ENCODE results near the gene PIGR. TPM values are rescaled to one million over a fixed set of nuclear protein-coding genes. Genes with fewer than 3 reads are reported as not detected.
A peak's percentile ranks its signal among the peaks of the same experiment; 100 is the strongest.

Gene PIGR
- total and polyA plus RNA-seq, 10 of the 15 experiments (the other 5 are each of a cell fraction or from before 2014, with no cell fraction given): 0.96 to 7.6 (median 1.8) TPM

GRCh38 chr1:206963119-206963712 is 16.9 kb upstream of the PIGR start:
- DNase-seq (ENCODE audit: low read depth, low spot score) (no peak), FAIRE-seq (no peak), ATAC-seq (no peak)
- BruUV-seq (replicated peaks): no TSS peak
- no peaks in the 10 kb centered on the region for H4K20me1 ChIP-seq (ENCODE audit: control insufficient read depth, insufficient read depth)
- RAD21 ChIA-PET (ENCODE audit: unreplicated experiment): interaction anchor here (0.8 to 1.0 kb wide), 3 partner anchors 11 to 38 kb away, joined by 3 to 4 read pairs (median 3); no protein-coding TSS in a partner anchor
- no peak overlapping the region for H3K9ac ChIP-seq (ENCODE audit: control insufficient read depth, insufficient read depth, low read length)
- intact Hi-C loops (cut with micrococcal nuclease; ENCODE audit: unreplicated experiment): no loop called here
- no peak overlapping the region for H3K4me2 ChIP-seq (ENCODE audit: control insufficient read depth, insufficient read depth)
- in situ Hi-C loops (cut with MboI): no loop called here
- H3K9me3 ChIP-seq (replicated peaks; ENCODE audit: control insufficient read depth, insufficient read depth, low read length): no peaks in the 10 kb centered on the region
- POLR2A ChIA-PET: interaction anchor here (1.1 kb wide), 1 partner anchor 15 kb away, joined by 3 read pairs; no protein-coding TSS in a partner anchor
- H3K79me2 ChIP-seq (ENCODE audit: control insufficient read depth, insufficient read depth, low read length): no peaks in the 10 kb centered on the region
- no peaks in the 10 kb centered on the region for H3K27me3 ChIP-seq (replicated peaks in 1 of 2; ENCODE audit: control insufficient read depth in 2 of 2, insufficient read depth in 2 of 2, low read length in 1 of 2)
- no peaks in the 10 kb centered on the region for H3K36me3 ChIP-seq (ENCODE audit: control insufficient read depth in 2 of 2, insufficient read depth in 2 of 2, low read length in 1 of 2)
- no peak overlapping the region for H2AFZ ChIP-seq (ENCODE audit: control insufficient read depth, low read depth, low read length)
- SMC1A ChIA-PET (ENCODE audit: uncharacterized antibody, unreplicated experiment): interaction anchor here (0.9 to 1.9 kb wide), 4 partner anchors 16 to 51 kb away, joined by 3 to 5 read pairs (median 4); no protein-coding TSS in a partner anchor
- H3K4me3 ChIP-seq: no peak overlapping the region
- CTCF ChIA-PET: interaction anchor here (0.8 to 1.5 kb wide), 4 partner anchors 9 to 51 kb away, joined by 3 to 4 read pairs (median 4); no protein-coding TSS in a partner anchor
- TF ChIP-seq ZNF24 (IDR thresholded peaks at IDR 0.05) (no peak), CREB1 (IDR thresholded peaks at IDR 0.05; ENCODE audit: low read depth) (no peak), MEF2B (IDR thresholded peaks at IDR 0.05; ENCODE audit: partially characterized antibody, poor library complexity, severe bottlenecking) (no peak), SRF (IDR thresholded peaks at IDR 0.05; ENCODE audit: low read depth in 2 of 2, low read length in 2 of 2) (peak; percentile 54 to 79; a peak in 3 of 4 replicates)
- TF ChIP-seq, protein P1, sequence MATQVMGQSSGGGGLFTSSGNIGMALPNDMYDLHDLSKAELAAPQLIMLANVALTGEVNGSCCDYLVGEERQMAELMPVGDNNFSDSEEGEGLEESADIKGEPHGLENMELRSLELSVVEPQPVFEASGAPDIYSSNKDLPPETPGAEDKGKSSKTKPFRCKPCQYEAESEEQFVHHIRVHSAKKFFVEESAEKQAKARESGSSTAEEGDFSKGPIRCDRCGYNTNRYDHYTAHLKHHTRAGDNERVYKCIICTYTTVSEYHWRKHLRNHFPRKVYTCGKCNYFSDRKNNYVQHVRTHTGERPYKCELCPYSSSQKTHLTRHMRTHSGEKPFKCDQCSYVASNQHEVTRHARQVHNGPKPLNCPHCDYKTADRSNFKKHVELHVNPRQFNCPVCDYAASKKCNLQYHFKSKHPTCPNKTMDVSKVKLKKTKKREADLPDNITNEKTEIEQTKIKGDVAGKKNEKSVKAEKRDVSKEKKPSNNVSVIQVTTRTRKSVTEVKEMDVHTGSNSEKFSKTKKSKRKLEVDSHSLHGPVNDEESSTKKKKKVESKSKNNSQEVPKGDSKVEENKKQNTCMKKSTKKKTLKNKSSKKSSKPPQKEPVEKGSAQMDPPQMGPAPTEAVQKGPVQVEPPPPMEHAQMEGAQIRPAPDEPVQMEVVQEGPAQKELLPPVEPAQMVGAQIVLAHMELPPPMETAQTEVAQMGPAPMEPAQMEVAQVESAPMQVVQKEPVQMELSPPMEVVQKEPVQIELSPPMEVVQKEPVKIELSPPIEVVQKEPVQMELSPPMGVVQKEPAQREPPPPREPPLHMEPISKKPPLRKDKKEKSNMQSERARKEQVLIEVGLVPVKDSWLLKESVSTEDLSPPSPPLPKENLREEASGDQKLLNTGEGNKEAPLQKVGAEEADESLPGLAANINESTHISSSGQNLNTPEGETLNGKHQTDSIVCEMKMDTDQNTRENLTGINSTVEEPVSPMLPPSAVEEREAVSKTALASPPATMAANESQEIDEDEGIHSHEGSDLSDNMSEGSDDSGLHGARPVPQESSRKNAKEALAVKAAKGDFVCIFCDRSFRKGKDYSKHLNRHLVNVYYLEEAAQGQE (IDR thresholded peaks at IDR 0.05; ENCODE audit: low read depth, low read length): no peak
- TF ChIP-seq, protein P2, sequence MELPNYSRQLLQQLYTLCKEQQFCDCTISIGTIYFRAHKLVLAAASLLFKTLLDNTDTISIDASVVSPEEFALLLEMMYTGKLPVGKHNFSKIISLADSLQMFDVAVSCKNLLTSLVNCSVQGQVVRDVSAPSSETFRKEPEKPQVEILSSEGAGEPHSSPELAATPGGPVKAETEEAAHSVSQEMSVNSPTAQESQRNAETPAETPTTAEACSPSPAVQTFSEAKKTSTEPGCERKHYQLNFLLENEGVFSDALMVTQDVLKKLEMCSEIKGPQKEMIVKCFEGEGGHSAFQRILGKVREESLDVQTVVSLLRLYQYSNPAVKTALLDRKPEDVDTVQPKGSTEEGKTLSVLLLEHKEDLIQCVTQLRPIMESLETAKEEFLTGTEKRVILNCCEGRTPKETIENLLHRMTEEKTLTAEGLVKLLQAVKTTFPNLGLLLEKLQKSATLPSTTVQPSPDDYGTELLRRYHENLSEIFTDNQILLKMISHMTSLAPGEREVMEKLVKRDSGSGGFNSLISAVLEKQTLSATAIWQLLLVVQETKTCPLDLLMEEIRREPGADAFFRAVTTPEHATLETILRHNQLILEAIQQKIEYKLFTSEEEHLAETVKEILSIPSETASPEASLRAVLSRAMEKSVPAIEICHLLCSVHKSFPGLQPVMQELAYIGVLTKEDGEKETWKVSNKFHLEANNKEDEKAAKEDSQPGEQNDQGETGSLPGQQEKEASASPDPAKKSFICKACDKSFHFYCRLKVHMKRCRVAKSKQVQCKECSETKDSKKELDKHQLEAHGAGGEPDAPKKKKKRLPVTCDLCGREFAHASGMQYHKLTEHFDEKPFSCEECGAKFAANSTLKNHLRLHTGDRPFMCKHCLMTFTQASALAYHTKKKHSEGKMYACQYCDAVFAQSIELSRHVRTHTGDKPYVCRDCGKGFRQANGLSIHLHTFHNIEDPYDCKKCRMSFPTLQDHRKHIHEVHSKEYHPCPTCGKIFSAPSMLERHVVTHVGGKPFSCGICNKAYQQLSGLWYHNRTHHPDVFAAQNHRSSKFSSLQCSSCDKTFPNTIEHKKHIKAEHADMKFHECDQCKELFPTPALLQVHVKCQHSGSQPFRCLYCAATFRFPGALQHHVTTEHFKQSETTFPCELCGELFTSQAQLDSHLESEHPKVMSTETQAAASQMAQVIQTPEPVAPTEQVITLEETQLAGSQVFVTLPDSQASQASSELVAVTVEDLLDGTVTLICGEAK (IDR thresholded peaks at IDR 0.05; ENCODE audit: borderline replicate concordance): no peak
- peaks cover 17% of the 10 kb centered on the region for H3K4me1 ChIP-seq (ENCODE audit: control insufficient read depth, insufficient read depth, low read length)
- no peak overlapping the region for H3K27ac ChIP-seq (ENCODE audit: control insufficient read depth, insufficient read depth)
- WGBS (ENCODE audit: insufficient coverage, insufficient replicate concordance, low lambda C conversion rate, missing lambda C conversion rate): 70% methylated on average over 5 of the region's 5 CpGs
